ENCODE measurements around the gene ARVCF. TPM values are rescaled to one million over a fixed set of nuclear protein-coding genes. Genes with fewer than 3 reads are reported as not detected.
A peak's percentile ranks its signal among the peaks of the same experiment; 100 is the strongest.

ARVCF gene
- total RNA-seq, 4 donors from 2014 or later = 32.5 to 61.5 (median 39.5) TPM

- 85% methylated on average over 8 of the region's 20 CpGs; no CpG with 5 or more reads in 1 of the 2 donors for WGBS, 2 donors (ENCODE audit: low coverage in 1 of 2)
- peaks cover 0 to 76% (median 33%) of the 10 kb centered on the region in 3 donors for H3K4me1 ChIP-seq
- no peak for ATAC-seq
- H3K9me3 ChIP-seq = no peaks in the 10 kb centered on the region
- no peaks in the 10 kb centered on the region for H3K27me3 ChIP-seq
- H3K27ac ChIP-seq = peak overlapping the region in 3 of 4 donors; percentile 71 to 79 (median 74)
- TF ChIP-seq CTCF (IDR thresholded peaks at IDR 0.05) (no peak), EP300 (IDR thresholded peaks at IDR 0.05) (no peak), POLR2AphosphoS5 (IDR thresholded peaks at IDR 0.05) (no peak), POLR2A (IDR thresholded peaks at IDR 0.05) (no peak)
- H3K4me3 ChIP-seq = no peak overlapping the region
- H3K36me3 ChIP-seq = no peaks in the 10 kb centered on the region
Observed at GRCh38 chr22:19990609-19991394, 25.8 kb downstream of the ARVCF start.

GRCh38 chr22:19990188-19990587, 26.4 kb downstream of the ARVCF start:
- Histone ChIP-seq H3K27ac (peak overlapping the region in 3 of 4 donors; percentile 71 to 79 (median 74)), H3K27me3 (no peaks in the 10 kb centered on the region), H3K4me3 (no peak overlapping the region), H3K36me3 (no peaks in the 10 kb centered on the region), H3K4me1 (peaks cover 0 to 76% (median 35%) of the 10 kb centered on the region in 3 donors), H3K9me3 (no peaks in the 10 kb centered on the region)
- no peak for ATAC-seq
- 36% methylated on average over 2 of the region's 2 CpGs; no CpG with 5 or more reads in 1 of the 2 donors for WGBS, 2 donors (ENCODE audit: low coverage in 1 of 2)
- TF ChIP-seq POLR2A (IDR thresholded peaks at IDR 0.05) (no peak), EP300 (IDR thresholded peaks at IDR 0.05) (no peak), CTCF (IDR thresholded peaks at IDR 0.05) (no peak), POLR2AphosphoS5 (IDR thresholded peaks at IDR 0.05) (no peak)

DNA sequence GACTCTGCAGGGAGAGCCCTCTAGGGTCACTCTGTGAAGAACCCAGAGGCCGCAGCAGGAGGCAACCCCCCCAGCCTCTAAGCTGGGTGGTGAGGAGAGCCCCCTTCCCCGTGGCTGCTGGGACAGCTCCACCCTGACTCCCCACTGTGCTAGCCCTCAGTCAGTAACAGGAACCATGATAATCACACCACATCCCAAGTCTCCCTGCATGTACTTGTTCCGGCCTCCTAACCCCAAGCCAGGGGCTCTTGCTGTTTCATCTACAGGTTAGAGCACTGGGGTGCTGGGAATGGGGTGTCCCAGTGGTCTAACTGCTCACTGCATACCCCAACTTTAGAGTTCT, 26.9 kb downstream of the ARVCF start:
- TF ChIP-seq EP300 (IDR thresholded peaks at IDR 0.05) = no peak
- no peak for TF ChIP-seq POLR2AphosphoS5 (IDR thresholded peaks at IDR 0.05)
- TF ChIP-seq POLR2A (IDR thresholded peaks at IDR 0.05) = no peak
- no peak for TF ChIP-seq CTCF (IDR thresholded peaks at IDR 0.05)
- H3K4me3 ChIP-seq = no peak overlapping the region
- no peaks in the 10 kb centered on the region for H3K27me3 ChIP-seq
- no peak for ATAC-seq
- WGBS, 2 donors (ENCODE audit: low coverage in 1 of 2) = no CpG with 5 or more reads among the region's 3 CpGs
- H3K27ac ChIP-seq = peak overlapping the region in 3 of 4 donors; percentile 50 to 74 (median 71)
- no peaks in the 10 kb centered on the region for H3K9me3 ChIP-seq
- peaks cover 0 to 76% (median 40%) of the 10 kb centered on the region in 3 donors for H3K4me1 ChIP-seq
- H3K36me3 ChIP-seq = no peaks in the 10 kb centered on the region

- no peak for ATAC-seq
- no peaks in the 10 kb centered on the region for H3K36me3 ChIP-seq
- WGBS, 2 donors (ENCODE audit: low coverage in 1 of 2) = no CpG with 5 or more reads among the region's 18 CpGs
- H3K27me3 ChIP-seq = no peaks in the 10 kb centered on the region
- peaks cover 0 to 80% (median 46%) of the 10 kb centered on the region in 3 donors for H3K4me1 ChIP-seq
- no peak for TF ChIP-seq EP300 (IDR thresholded peaks at IDR 0.05)
- TF ChIP-seq POLR2A (IDR thresholded peaks at IDR 0.05) = no peak
- no peak for TF ChIP-seq CTCF (IDR thresholded peaks at IDR 0.05)
- no peak for TF ChIP-seq POLR2AphosphoS5 (IDR thresholded peaks at IDR 0.05)
- no peaks in the 10 kb centered on the region for H3K9me3 ChIP-seq
- H3K27ac ChIP-seq = peak overlapping the region in 3 of 4 donors; percentile 50 to 93 (median 74)
- no peak overlapping the region for H3K4me3 ChIP-seq
Observed at GRCh38 chr22:19988965-19989724, 27.5 kb downstream of the ARVCF start.

Data from gastroesophageal sphincter (tissue), 4 donors.